Measurements from ENCODE around the gene ZNRF1. TPM values are rescaled to one million over a fixed set of nuclear protein-coding genes. Genes with fewer than 3 reads are reported as not detected.

ZNRF1 gene
- total and polyA plus RNA-seq, 2 of the 13 experiments (the other 11 are each of a cell fraction or from before 2014, with no cell fraction given) = 43.9 to 58.7 TPM

GRCh38 chr16:75148311-75149195 is 149.7 kb downstream of the ZNRF1 start, which contains the start of gene ZFP1 (continued):
- TF ChIP-seq, protein P1, sequence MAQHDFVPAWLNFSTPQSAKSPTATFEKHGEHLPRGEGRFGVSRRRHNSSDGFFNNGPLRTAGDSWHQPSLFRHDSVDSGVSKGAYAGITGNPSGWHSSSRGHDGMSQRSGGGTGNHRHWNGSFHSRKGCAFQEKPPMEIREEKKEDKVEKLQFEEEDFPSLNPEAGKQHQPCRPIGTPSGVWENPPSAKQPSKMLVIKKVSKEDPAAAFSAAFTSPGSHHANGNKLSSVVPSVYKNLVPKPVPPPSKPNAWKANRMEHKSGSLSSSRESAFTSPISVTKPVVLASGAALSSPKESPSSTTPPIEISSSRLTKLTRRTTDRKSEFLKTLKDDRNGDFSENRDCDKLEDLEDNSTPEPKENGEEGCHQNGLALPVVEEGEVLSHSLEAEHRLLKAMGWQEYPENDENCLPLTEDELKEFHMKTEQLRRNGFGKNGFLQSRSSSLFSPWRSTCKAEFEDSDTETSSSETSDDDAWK (CRISPR knock-in tag; IDR thresholded peaks at IDR 0.05) = no peak
- TF ChIP-seq TEF (CRISPR knock-in tag; IDR thresholded peaks at IDR 0.05) (peak; percentile 83; the same call in 1 of the 2 replicates), ZNF720 (CRISPR knock-in tag; IDR thresholded peaks at IDR 0.05) (no peak), NR2F6 (IDR thresholded peaks at IDR 0.05) (no peak), NR2F6 (CRISPR knock-in tag; IDR thresholded peaks at IDR 0.05) (peak; percentile 70; the same call in 1 of the 2 replicates), SIX1 (CRISPR knock-in tag; IDR thresholded peaks at IDR 0.05; ENCODE audit: borderline replicate concordance) (no peak), DMAP1 (CRISPR knock-in tag; IDR thresholded peaks at IDR 0.05) (peak; percentile 98), HNRNPL (IDR thresholded peaks at IDR 0.05; ENCODE audit: low read depth, low read length) (no peak), ZNF317 (CRISPR knock-in tag; IDR thresholded peaks at IDR 0.05) (peak; percentile 36; the same call in 1 of the 2 replicates), ZFP1 (CRISPR knock-in tag; IDR thresholded peaks at IDR 0.05) (peak; percentile 19; the same call in 1 of the 2 replicates), KDM4B (CRISPR knock-in tag; IDR thresholded peaks at IDR 0.05) (no peak; the same call in 1 of the 2 replicates), ESRRA (CRISPR knock-in tag; IDR thresholded peaks at IDR 0.05; ENCODE audit: low read depth) (peak; percentile 55), EP300 (IDR thresholded peaks at IDR 0.05; ENCODE audit: low read depth in 2 of 2, low read length in 2 of 2) (peak; percentile 28 to 70; a peak in 2 of 4 replicates), EP300 (CRISPR knock-in tag; IDR thresholded peaks at IDR 0.05; ENCODE audit: borderline replicate concordance) (peak; percentile 62), ZEB1 (IDR thresholded peaks at IDR 0.05; ENCODE audit: insufficient replicate concordance, low read depth) (no peak), ZNF3 (CRISPR knock-in tag; IDR thresholded peaks at IDR 0.05) (0 out of 2 replicates have a peak, but pooled peaks have one; percentile 12)
- TF ChIP-seq, protein P2, sequence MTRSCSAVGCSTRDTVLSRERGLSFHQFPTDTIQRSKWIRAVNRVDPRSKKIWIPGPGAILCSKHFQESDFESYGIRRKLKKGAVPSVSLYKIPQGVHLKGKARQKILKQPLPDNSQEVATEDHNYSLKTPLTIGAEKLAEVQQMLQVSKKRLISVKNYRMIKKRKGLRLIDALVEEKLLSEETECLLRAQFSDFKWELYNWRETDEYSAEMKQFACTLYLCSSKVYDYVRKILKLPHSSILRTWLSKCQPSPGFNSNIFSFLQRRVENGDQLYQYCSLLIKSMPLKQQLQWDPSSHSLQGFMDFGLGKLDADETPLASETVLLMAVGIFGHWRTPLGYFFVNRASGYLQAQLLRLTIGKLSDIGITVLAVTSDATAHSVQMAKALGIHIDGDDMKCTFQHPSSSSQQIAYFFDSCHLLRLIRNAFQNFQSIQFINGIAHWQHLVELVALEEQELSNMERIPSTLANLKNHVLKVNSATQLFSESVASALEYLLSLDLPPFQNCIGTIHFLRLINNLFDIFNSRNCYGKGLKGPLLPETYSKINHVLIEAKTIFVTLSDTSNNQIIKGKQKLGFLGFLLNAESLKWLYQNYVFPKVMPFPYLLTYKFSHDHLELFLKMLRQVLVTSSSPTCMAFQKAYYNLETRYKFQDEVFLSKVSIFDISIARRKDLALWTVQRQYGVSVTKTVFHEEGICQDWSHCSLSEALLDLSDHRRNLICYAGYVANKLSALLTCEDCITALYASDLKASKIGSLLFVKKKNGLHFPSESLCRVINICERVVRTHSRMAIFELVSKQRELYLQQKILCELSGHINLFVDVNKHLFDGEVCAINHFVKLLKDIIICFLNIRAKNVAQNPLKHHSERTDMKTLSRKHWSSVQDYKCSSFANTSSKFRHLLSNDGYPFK (CRISPR knock-in tag; IDR thresholded peaks at IDR 0.05; ENCODE audit: borderline replicate concordance) = peak; percentile 88
- TF ChIP-seq, protein P3, sequence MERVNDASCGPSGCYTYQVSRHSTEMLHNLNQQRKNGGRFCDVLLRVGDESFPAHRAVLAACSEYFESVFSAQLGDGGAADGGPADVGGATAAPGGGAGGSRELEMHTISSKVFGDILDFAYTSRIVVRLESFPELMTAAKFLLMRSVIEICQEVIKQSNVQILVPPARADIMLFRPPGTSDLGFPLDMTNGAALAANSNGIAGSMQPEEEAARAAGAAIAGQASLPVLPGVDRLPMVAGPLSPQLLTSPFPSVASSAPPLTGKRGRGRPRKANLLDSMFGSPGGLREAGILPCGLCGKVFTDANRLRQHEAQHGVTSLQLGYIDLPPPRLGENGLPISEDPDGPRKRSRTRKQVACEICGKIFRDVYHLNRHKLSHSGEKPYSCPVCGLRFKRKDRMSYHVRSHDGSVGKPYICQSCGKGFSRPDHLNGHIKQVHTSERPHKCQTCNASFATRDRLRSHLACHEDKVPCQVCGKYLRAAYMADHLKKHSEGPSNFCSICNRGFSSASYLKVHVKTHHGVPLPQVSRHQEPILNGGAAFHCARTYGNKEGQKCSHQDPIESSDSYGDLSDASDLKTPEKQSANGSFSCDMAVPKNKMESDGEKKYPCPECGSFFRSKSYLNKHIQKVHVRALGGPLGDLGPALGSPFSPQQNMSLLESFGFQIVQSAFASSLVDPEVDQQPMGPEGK (CRISPR knock-in tag; IDR thresholded peaks at IDR 0.05) = peak; percentile 89
- TF ChIP-seq, protein P4, sequence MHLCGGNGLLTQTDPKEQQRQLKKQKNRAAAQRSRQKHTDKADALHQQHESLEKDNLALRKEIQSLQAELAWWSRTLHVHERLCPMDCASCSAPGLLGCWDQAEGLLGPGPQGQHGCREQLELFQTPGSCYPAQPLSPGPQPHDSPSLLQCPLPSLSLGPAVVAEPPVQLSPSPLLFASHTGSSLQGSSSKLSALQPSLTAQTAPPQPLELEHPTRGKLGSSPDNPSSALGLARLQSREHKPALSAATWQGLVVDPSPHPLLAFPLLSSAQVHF (CRISPR knock-in tag; IDR thresholded peaks at IDR 0.05) = no peak

All from HepG2 (cell line).